GM18505 (cell line): Measurements from ENCODE around the gene BAIAP3.

Experiments used
- ATAC-seq: cut with Tn5 transposase; IDR thresholded peaks from one replicate; pipeline ENCODE4 v1.9.1; 2021; ENCODE audit not compliant: unreplicated experiment
- POLR2A ChIP-seq: IDR thresholded peaks from 4 replicates; pipeline ENCODE4 v1.6.1; 2011; ENCODE audit warnings: borderline replicate concordance; ENCODE audit not compliant: insufficient read depth, insufficient read length; ENCODE audit errors: extremely low read depth

BAIAP3 gene

DNA sequence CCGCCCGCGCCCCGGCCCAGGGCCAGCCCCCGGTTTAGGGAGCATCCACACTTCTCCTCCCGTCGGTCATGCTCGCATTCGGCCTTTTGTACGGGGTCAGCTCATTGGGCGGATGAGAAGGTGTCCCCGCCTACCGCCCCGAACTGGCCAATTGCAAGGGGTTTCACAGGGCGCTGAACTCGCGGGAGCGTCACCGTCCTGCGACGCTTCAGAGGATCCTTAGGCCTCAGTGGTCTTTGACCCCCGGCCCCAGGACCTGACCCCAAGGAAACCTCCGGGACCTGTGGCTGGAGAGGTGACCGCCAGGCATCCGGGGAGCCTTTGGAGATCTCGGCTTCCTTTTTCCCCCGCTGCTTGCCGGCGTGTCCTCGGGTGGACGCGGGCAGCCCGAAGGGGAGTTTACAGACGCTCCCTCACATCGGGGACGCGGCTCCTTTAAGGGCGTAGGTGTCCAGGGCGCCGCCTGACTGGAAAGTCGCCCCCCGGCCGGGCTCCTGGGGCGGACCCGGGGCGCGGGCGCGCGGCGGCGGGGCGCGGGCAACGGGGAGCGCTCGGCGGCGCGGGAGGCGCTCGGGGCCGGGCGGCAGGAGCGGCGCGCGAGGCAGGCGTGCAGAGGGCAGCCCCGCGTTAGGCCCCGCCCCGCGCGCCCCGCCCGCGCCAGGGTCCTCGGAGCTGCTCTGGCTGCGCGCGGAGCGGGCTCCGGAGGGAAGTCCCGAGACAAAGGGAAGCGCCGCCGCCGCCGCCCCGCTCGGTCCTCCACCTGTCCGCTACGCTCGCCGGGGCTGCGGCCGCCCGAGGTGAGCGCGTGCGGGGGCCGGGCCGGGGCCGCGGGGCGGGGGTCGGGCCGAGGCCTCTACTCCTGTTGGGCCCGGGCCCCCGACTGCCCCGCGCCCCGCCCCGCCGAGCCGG, 24.2 kb upstream of the BAIAP3 start, which contains the start of gene UBE2I:
UBE2I (plus strand) TSS at position 660 of the 909 bp plus-strand sequence. CDS start 4,395 bp downstream, outside the sequence.
- peak; percentile 52 for ATAC-seq
- TF ChIP-seq POLR2A, result peak; percentile 70

DNA sequence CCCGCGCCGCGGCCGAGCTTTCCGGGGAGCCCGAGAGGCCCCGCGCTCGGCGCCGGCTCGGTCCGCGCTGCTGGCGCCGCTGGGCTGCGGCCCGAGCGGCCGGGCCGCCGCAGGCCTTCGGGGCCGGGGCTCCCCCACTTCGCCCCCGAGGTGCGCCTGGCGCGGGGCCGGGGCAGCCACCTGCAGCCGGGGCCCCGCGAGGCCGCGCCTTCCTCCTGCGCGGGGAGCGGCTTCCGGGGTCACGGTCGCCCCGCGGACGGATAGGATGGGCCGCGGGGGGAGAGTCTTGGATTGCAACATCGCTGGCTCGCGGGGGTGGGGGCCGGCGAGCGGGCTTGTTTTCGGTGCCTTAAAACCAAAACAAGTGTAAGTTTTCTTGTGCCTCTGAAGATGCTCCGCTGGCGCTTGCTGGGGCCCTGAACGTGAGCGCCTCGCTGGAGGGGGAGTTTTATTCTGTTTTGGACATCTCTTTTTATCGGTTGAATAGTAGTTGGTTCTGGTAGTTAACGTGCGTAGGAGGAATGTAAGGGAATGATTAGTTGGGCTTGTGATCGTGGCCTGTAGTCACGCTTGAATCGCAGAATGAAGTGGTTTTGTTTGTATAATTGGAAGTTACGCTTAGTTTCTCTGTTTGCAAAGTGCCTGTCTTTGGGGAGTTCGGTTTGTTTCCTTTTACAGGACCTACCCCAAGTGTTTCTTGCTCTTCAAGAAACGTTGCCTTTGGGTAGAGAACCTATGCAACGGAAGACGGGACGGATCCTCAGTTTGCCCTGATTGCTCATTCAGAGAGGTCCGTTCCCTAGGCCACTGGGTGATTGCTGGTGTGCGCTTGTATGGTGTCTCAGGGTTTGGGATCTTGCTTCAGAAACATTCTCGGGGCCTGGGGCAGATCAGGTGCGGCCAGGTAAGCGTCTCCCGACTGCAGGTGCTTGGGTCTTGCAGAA, 23.3 kb upstream of the BAIAP3 start:
- peak; percentile 18 for ATAC-seq
- TF ChIP-seq POLR2A, result no peak

DNA sequence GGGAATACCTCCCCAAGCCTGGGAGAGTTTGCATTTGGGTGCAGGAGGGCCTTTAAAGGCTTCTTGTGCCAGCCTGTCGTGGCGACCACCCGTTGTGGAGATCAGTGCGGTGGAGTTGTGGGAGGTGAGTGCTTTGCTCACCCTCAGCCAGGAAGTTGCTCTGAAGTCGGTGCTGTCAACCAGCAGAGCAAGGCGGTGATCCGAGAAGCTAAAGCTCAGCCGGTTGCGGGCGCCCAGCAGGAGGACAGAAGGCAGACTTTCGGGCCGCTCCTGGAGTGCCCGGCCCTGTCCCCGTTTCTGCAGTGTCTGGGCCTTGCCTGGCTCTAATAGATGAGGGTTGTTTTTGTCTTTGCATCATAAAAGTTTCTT, 22.6 kb upstream of the BAIAP3 start:
- TF ChIP-seq POLR2A, result no peak
- ATAC-seq, result no peak

DNA sequence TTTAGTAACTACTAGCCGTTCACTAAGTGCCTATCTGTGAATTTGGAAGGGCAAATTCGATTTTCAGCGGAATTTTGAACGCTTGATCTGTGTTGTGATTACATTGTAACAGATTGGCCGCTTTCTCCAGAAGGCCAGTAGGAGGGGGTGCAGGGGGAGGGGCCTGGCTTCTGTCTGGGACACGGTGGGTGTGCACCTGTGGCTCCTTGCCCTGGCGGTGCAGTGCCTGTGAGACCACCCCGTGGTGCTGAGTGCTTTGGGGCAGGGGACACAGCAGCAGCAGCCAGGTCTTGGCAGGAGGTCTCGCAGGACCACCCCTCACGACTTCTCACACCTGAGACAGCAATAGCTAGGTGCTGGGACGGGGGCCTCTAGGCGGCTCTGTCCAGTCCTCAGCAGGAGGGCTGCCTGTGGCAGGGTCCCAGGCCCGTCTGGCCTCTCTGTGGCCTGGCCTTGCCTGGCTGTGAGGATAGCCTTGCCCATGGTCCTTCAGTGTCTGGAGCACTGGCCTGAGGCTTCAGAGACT, 22.2 kb upstream of the BAIAP3 start:
- no peak for ATAC-seq
- TF ChIP-seq POLR2A, result no peak

DNA sequence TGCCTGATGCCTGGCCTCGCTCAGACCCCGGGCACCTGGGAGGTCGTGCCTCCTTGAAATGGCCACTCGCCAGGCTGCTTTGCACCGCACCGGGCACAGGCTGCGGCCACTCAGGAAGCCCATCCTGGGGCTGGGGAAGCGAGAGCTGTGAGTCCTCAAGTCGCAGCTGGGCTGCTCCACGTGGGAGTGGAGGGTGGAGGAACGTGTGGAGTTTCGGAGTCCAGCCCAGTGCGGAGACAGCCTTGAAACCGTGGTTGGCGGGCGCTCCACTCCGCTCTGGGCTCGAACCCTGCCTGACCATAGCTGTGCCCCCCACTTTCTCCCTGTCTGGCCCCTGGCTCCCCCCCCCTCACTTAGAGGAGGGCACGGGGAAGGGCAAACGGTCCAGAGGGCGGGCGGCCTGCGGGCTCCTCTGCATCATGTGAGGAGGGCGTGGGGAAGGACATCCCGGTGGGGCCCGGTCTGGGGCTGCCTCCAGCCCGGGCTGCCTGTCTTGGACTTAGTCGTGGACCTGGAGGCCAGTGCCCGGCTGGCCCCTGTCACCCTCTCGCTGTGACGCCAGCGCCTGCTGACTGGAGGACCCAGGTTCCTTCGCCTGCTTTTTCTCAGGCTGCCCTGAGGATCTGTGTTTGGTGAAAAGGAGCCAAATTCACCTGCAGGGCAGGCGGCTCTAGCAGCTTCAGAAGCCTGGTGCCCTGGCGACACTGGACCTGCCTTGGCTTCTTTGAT, 21.5 kb upstream of the BAIAP3 start:
- TF ChIP-seq POLR2A, result no peak
- no peak for ATAC-seq

DNA sequence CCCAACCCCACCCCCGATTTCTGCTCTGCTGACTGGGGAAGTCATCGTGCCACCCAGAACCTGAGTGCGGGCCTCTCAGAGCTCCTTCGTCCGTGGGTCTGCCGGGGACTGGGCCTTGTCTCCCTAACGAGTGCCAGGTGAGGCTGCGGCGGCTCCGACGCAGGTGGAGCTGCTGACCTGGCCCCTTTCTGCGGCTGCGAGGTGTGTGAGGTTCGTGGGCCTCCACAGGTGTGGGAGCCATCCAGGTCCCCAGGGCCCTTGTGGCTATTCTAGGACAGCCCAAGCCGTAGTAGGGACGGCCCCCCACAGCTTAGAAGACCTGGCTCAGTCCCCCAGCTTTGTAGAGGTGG, 21.0 kb upstream of the BAIAP3 start:
- no peak for ATAC-seq
- TF ChIP-seq POLR2A, result no peak

DNA sequence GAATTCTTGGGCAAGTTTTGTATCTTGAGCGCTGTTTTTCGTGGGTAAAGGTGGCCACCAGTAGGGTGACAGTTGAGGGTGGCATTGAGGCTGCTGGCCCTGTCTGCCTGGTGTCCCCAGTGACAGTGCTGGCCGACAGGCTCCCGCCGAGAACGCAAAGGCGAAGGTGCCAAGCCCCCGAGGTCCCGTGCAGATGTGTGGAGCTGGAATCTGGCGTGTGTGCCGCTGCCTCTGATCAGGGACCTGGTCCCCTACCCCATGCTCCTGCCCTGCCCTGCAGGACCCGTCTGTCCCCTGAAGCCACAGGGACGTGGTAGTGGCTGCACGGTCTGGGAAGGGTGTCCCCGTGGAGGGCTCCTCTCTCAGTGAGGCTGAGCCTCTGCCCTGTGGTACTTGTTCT, 20.5 kb upstream of the BAIAP3 start:
- TF ChIP-seq POLR2A, result no peak
- ATAC-seq, result no peak

DNA sequence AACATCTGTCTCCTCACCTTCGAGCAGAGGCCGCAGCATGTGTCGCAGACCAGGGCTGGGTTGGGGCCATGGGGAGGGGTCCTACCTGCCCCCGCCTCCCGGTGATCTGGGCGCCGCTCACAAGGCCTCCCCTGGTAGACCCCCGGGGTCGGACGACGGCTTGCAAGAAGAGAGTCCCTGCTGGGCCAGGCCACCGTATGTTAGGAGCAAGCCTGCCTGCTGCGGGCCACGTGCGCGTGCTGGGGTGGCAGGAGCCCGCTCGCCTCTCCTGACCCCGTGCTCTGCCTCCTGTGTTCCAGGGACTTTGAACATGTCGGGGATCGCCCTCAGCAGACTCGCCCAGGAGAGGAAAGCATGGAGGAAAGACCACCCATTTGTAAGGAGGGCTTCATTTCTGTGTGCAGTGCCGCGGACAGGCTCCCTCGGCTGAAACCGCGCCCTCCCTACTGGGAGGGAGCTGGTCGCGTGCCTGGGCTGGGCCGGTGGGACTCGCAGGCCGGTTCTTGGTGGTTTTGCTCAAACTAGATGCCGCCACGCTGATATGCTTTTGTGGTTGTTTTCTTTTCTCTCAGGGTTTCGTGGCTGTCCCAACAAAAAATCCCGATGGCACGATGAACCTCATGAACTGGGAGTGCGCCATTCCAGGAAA, 19.6 kb upstream of the BAIAP3 start:
- no peak for ATAC-seq
- no peak for TF ChIP-seq POLR2A

DNA sequence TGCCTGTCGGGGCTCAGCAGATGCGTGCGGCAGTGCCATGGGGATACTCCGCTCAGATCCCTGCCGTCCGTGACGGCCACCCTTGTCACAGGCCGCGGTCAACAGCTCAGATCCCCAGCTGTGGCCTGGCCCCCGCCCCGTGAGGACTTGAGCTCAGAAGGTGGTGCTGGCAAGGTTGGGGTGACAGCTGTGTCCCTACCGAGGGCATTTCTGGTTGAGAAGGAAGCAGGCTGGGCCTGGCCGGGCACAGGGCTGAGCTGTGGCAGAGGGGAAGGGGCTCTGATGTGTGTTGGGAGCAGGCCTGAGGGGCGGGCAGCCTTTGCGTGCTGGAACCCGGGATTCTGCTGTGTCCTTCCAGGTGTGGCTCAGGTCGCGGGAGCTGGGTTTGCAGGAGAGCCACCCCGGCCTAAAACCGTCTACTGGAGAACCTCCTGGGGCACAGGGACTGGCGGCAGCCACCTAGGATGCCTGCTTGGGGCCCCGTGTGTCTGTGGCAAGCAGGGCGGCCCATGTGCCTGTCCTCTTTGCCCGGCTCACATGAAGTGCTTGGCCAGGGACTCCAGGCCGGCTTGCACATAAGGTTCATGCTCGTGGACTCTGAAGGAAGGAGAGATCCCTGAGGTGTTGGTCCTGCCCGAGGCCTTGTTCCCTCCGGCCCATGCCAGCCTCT, 18.9 kb upstream of the BAIAP3 start:
- no peak for TF ChIP-seq POLR2A
- no peak for ATAC-seq

DNA sequence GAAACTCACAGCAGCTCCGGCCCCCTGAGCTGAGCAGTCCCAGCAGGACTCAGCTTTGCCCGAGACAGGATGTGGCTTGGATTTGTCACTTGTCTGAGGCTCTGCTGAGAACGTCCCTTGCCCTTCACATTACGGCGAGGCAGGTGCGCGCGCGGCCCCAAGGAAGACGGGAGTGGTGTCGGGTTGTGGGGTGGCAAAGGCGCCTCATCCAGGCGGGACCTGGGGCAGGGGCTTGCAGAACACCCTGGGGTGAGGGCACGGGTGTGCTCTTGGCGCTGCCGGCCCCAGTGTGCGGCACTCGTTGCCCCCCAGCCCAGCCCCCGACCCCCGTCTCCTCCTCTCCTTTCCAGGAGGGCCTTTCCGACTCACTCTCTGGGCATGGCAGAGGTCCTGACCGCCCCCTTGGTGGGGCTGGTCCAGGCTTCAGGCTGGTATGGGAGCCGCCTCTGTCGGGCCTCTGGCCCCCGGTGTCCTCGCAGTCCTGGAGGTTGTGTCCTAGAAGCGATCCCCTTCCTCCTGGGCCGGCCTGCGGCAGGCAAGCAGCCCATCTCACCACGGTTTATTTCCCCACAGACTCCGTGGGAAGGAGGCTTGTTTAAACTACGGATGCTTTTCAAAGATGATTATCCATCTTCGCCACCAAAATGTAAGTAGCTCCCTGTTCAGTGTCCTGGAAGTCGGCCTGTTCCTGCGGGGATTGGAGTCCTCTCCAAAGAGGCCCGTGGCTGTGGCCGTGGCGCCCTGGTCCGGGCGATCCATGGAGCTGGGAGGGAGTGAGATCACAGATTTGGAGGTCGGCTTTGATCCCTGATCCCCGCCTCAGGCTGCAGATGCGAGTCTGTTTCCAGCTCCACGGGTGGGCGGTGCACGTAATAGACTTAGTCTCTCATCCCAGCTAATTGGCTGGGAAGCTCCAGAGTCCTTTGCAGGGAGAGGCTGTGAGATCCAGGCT, 18.1 kb upstream of the BAIAP3 start:
- ATAC-seq, result no peak
- TF ChIP-seq POLR2A, result no peak

DNA sequence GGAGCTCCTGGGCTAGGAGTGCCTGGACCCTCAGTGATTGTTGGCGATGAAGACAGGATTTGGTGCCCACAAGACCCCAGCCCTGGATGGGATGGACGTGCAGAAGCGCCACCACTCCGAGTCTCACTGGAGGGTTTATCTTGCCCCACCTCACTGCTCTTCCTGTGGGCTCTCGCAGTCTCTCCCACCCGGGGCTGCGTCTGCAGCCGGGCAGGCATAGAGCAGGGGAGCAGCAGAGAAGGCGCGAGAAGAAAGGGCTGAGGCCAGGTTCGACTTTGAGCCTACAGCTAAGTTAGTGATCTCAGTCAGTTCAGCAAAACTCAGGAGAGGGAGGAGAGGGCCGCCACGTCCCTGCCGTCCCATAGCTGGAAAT, 17.4 kb upstream of the BAIAP3 start:
- no peak for TF ChIP-seq POLR2A
- ATAC-seq, result no peak

DNA sequence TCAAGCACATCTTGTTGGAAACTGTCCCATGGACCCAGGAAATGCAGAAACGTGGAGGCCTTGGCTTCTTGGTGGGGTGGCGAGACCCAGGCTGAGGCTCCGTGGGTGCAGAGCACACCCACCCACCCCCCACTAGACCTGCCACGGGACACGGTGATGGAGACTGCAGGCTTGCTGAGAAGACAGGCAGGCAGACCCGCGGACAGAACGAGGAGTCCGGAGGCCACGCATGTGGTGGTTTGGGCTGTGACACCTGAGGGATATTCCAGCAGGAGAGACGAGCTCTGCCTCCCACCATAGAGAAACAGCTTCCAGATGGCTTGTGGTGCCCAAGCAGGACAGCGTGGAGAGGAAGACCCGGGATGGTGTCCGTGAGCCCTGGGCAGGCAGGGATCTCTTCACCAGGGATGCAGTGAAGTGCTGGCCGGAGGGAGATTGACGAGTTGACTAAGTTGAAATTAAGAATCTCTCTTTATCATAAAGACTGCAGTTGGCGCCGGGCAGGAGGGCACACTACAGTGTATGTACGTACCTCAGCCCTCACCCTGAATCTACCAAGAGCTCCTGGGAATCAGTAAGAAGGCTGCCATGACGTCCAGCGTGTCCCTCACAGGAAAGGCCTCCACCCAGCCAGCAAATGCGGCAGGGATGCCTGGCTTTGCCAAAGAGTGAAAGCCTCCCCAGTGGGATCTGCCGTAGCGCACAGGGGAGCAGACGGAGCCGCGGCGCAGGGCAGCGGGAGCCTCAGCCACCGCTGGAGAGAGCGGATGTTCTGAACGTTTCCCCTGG, 15.8 kb upstream of the BAIAP3 start:
- TF ChIP-seq POLR2A, result no peak
- no peak for ATAC-seq
